HUDEP-2 (cell line): ENCODE data around the gene KDM5A.
"Not testable (repeated sequence)": the region's sequence is repeated elsewhere in the genome, so short reads cannot be mapped to it uniquely, and the experiment has no call there.

Experiments
- DNase-seq, 76 experiments: peaks; one replicate each; lab custom pipeline; 2025; ENCODE audit not compliant: unreplicated experiment in 76 of 76; lab: John Stamatoyannopoulos, UW

Gene KDM5A

GRCh38 chr12:334125-334524 is 55.0 kb downstream of the KDM5A start:
- no peak for DNase-seq

GRCh38 chr12:332581-333205 is 56.4 kb downstream of the KDM5A start:
- peak in 4 of 76 experiments; percentile 1 to 8 (median 2) for DNase-seq

GRCh38 chr12:331287-331686 is 57.8 kb downstream of the KDM5A start:
- no peak for DNase-seq

- DNase-seq, result no peak
Observed at GRCh38 chr12:325906-326305, 63.2 kb downstream of the KDM5A start.

GRCh38 chr12:323507-323906 is 65.6 kb downstream of the KDM5A start:
- no peak for DNase-seq

- peak in 7 of 76 experiments; percentile 1 to 12 (median 3) for DNase-seq
Observed at GRCh38 chr12:321606-322326, 67.4 kb downstream of the KDM5A start.

- no peak for DNase-seq
Observed at GRCh38 chr12:318759-319515, 70.2 kb downstream of the KDM5A start.

- no peak for DNase-seq
Observed at GRCh38 chr12:308511-308910, 80.6 kb downstream of the KDM5A start.

GRCh38 chr12:307406-307805 is 81.7 kb downstream of the KDM5A start:
- no peak for DNase-seq

- DNase-seq, result no peak
Observed at GRCh38 chr12:304805-305204, 84.3 kb downstream of the KDM5A start.

- DNase-seq, result not testable (repeated sequence)
Observed at GRCh38 chr12:302766-303165, 86.4 kb downstream of the KDM5A start.

GRCh38 chr12:300166-300565 is 89.0 kb downstream of the KDM5A start:
- DNase-seq, result not testable (repeated sequence)

GRCh38 chr12:299511-299910 is 89.6 kb downstream of the KDM5A start:
- DNase-seq, result not testable (repeated sequence)

GRCh38 chr12:298059-298458 is 91.1 kb downstream of the KDM5A start:
- not testable (repeated sequence) for DNase-seq

GRCh38 chr12:295132-295531 is 94.0 kb downstream of the KDM5A start:
- no peak for DNase-seq

GRCh38 chr12:293199-293598 is 95.9 kb downstream of the KDM5A start:
- DNase-seq, result no peak

- DNase-seq, result no peak
Observed at GRCh38 chr12:292186-292585, 96.9 kb downstream of the KDM5A start.

- DNase-seq, result no peak
Observed at GRCh38 chr12:291153-291723, 97.9 kb downstream of the KDM5A start.

GRCh38 chr12:288687-289086 is 100.4 kb downstream of the KDM5A start:
- DNase-seq, result no peak

GRCh38 chr12:286531-287300 is 102.4 kb downstream of the KDM5A start:
- no peak for DNase-seq

- no peak for DNase-seq
Observed at GRCh38 chr12:278046-278445, 111.1 kb downstream of the KDM5A start.
